BJ (cell line): Measurements from ENCODE around the gene LRIG1. TPM values are rescaled to one million over a fixed set of nuclear protein-coding genes. Genes with fewer than 3 reads are reported as not detected.

ENCODE experiments used
- CTCF ChIA-PET: fragments of 350-600 bp; formaldehyde crosslinking; extraction: SDS; loops from one replicate; lab custom pipeline; 2021; ENCODE audit warnings: antibody characterized with exemption, inconsistent platforms; lab: Yijun Ruan, JAX
- POLR2A ChIA-PET: fragments of 300-600 bp; sonication (Branson Sonifier 250); formaldehyde crosslinking; extraction: SDS; loops from one replicate; lab custom pipeline; 2021; ENCODE audit warnings: antibody characterized with exemption; lab: Charles Lee
- DNase-seq: peaks from one replicate; pipeline ENCODE4 v3.0.0-alpha.2; 2011; ENCODE audit warnings: low read depth
- H3K27me3 ChIP-seq: 2 replicates; pipeline ENCODE4 v1.6.0; 2011; ENCODE audit warnings: low read length; ENCODE audit not compliant: control insufficient read depth, insufficient read depth
- H3K36me3 ChIP-seq: 2 replicates; pipeline ENCODE4 v1.5.1; 2011; ENCODE audit warnings: low read length; ENCODE audit not compliant: control insufficient read depth, insufficient read depth
- H3K4me3 ChIP-seq: 2 replicates; pipeline ENCODE4 v1.5.1; 2011; ENCODE audit warnings: low read depth, mild to moderate bottlenecking, control low read depth, low read length
- polyA plus RNA-seq: library from polyadenylated mRNA; depleted of rRNA; stranded (reverse); fragments of >200 nt; gene quantifications from 2 replicates; pipeline ENCODE4 v1.2.3, GENCODE V29; 2011
- TF ChIP-seq, protein P1 (sequence below): IDR thresholded peaks from 2 replicates; pipeline ENCODE4 v1.5.1; 2011; ENCODE audit warnings: low read depth, mild to moderate bottlenecking, control low read depth, inconsistent platforms, low read length, moderate library complexity; ENCODE audit not compliant: insufficient read depth

Gene LRIG1
- polyA plus RNA-seq, 1 experiment = 13.0 TPM

DNA sequence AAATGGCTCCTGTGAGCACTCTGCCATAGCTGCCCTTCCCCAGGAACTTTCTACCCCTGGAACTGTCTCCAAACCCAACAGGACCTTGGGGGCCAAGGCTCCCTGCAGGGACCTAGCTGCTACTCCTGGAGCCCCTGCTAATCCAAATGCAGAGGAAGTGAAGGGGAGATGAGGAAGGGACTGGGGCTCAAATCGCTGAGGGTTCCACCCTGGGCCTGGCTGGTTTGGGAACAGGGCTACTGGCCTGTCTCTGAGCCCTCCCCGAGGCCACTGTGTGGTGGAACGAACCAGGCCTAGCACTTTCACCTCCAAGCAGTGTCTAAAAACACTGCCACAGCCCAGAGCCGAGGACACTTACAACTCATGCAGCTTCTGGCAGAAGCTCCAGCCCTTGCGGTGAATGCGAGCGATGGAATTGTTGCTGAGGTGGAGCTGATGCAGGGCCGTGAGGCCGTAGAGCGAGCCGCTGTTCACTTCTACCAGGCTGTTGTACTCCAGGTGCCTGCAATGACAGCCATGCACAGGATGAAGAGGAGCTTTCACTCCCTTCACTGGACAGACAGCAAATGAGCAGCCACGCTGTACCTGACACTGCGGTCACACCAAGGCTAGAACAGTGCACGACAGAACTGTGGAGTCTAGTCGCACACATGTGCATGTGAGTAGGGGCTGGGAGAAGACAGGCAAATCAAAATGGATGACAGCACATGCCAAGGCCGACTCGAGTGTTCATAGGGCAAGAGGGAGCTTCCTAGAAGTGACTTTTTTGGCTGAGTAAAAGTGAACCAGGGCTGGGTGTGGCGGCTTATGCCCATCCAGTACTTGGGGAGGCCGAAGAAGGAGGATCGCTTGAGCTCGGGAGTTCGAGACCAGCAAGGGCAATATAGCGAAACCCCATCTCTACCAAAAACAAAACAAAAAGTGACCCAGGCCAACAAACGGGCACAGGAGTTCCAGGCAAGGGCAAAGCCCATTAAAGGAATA, 90.8 kb downstream of the LRIG1 start:
- no peak overlapping the region for H3K4me3 ChIP-seq
- DNase-seq = no peak
- TF ChIP-seq, protein P1, sequence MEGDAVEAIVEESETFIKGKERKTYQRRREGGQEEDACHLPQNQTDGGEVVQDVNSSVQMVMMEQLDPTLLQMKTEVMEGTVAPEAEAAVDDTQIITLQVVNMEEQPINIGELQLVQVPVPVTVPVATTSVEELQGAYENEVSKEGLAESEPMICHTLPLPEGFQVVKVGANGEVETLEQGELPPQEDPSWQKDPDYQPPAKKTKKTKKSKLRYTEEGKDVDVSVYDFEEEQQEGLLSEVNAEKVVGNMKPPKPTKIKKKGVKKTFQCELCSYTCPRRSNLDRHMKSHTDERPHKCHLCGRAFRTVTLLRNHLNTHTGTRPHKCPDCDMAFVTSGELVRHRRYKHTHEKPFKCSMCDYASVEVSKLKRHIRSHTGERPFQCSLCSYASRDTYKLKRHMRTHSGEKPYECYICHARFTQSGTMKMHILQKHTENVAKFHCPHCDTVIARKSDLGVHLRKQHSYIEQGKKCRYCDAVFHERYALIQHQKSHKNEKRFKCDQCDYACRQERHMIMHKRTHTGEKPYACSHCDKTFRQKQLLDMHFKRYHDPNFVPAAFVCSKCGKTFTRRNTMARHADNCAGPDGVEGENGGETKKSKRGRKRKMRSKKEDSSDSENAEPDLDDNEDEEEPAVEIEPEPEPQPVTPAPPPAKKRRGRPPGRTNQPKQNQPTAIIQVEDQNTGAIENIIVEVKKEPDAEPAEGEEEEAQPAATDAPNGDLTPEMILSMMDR = no peak
- POLR2A ChIA-PET = no interaction called here
- no peaks in the 10 kb centered on the region for H3K27me3 ChIP-seq
- peaks cover 1% of the 10 kb centered on the region; the same call in 1 of the 2 replicates for H3K36me3 ChIP-seq
- CTCF ChIA-PET = interaction anchor here (0.7 to 7.0 kb wide), 7 partner anchors 9 to 412 kb away, joined by 3 to 61 read pairs (median 4); no protein-coding TSS in a partner anchor

DNA sequence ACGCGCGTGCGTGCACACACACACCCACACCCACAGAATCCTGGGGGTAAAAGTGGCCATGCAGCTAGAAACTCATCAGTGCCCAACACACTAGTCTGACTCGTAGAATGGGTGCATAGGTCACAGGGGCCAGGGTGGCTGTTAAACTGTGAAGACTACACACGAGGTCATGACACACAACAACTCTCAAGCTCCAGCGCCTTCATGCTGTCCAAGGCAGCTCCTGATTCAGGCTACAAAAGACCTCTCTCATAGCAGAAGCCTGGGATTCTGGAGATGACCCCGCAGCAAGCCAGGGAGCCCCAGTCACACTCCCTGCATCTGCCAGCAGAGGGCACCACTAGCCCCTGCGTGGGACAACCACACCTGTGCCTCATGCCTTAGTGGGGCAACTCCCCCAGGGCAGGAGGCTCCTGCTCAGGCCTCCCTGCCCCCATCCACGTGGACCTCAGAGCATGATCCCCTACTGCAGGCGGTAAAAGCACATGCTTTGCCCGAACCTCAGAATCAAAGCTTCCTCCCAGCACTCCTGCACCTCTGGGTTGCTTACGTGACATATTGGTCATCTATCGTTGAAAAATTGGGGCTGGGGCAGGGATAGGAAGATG, 93.1 kb downstream of the LRIG1 start:
- POLR2A ChIA-PET = no interaction called here
- TF ChIP-seq, protein P1 = peak; percentile 91
- Histone ChIP-seq H3K27me3 (no peaks in the 10 kb centered on the region), H3K4me3 (no peak overlapping the region), H3K36me3 (no peaks in the 10 kb centered on the region; the same call in 1 of the 2 replicates)
- CTCF ChIA-PET = interaction anchor here (0.6 to 7.0 kb wide), 59 partner anchors 9 to 414 kb away, joined by 3 to 61 read pairs (median 4); no protein-coding TSS in a partner anchor
- no peak for DNase-seq

DNA sequence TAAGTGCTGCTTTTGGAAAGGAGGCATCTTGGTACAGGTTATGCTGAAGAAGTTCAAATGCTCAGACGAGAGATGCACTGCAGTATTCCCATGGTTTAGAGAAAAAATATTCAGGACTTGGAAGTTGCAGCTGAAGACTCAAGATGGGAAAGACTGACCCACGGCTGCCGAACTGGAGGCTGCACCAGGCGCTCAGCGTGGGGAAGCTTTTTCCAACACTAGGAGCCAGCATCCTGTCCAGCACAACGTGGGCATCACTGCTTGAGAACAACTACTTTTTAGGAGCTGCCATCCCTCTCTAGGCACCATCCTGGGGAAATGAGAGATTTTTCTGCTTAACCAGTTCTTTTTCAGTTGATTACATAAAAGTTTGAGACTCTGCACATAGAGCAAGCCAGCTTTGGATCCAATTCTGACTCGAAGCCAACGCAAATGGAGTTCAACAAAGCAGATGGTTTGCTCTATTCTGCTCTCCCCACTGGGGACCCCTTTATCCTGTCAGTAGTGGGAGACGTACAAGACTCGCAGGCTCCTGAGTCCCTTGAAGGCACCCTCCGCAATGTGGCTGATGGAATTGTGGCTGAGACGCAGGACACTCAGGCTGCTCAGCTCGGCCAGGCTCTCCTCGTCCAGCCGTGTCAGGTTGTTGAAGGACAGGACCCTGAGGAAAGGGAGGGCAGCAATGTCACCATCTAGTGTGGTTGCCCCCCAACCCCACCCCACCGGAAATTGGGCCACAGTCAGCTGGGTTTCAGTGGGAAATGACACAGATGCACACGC, 93.8 kb downstream of the LRIG1 start:
- CTCF ChIA-PET = interaction anchor here (0.8 to 7.0 kb wide), 48 partner anchors 8 to 415 kb away, joined by 3 to 61 read pairs (median 5); no protein-coding TSS in a partner anchor
- POLR2A ChIA-PET = no interaction called here
- H3K27me3 ChIP-seq = no peaks in the 10 kb centered on the region
- H3K4me3 ChIP-seq = no peak overlapping the region
- TF ChIP-seq, protein P1 = no peak
- no peak for DNase-seq
- H3K36me3 ChIP-seq = no peaks in the 10 kb centered on the region; the same call in 1 of the 2 replicates

DNA sequence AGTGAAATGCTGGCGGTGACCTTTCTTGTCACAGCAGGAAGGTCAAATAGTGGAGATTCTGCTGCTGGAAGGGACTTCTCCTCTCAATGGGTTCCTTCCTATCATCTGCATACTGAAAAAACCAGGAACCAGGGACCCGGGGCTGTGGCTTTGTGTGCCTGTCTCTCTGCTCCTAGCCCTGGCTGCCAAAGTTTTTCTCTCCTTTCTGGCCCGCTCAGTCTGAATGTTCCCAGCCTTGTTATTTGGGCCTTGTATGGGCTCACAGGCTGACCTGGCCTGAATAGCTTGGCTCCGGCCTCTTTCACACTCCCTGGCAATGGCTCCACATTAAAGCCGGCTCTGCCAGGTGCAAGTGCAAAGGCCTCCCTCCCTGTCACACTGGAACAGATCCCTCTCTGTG, 94.7 kb downstream of the LRIG1 start:
- TF ChIP-seq, protein P1 = no peak
- CTCF ChIA-PET = interaction anchor here (0.9 to 7.0 kb wide), 10 partner anchors 9 to 416 kb away, joined by 3 to 61 read pairs (median 6); no protein-coding TSS in a partner anchor
- Histone ChIP-seq H3K36me3 (no peaks in the 10 kb centered on the region; the same call in 1 of the 2 replicates), H3K4me3 (no peak overlapping the region), H3K27me3 (no peaks in the 10 kb centered on the region)
- no peak for DNase-seq
- POLR2A ChIA-PET = no interaction called here
